ENCODE measurements around the gene CYB5R4. TPM values are rescaled to one million over a fixed set of nuclear protein-coding genes. Genes with fewer than 3 reads are reported as not detected.

The CYB5R4 gene
- total and polyA plus RNA-seq, 10 of the 15 experiments (the other 5 are each of a cell fraction or from before 2014, with no cell fraction given): 13.4 to 61.1 (median 27.5) TPM

- in situ Hi-C loops (cut with MboI): no loop called here
- CTCF ChIA-PET: interaction anchor here (0.8 to 1.0 kb wide), 2 partner anchors 9 to 11 kb away, joined by 3 read pairs; no protein-coding TSS in a partner anchor
- TF ChIP-seq SIN3A (IDR thresholded peaks at IDR 0.05; ENCODE audit: low read depth, low read length) (no peak), YY1 (IDR thresholded peaks at IDR 0.05; ENCODE audit: low read depth, low read length) (no peak), KDM1A (IDR thresholded peaks at IDR 0.05; ENCODE audit: borderline replicate concordance) (no peak), ZNF592 (IDR thresholded peaks at IDR 0.05) (no peak), KAT2A (conservative IDR thresholded peaks at IDR 0.05; ENCODE audit: control insufficient read depth, low read depth, low read length) (no peak), NRF1 (conservative IDR thresholded peaks at IDR 0.05; ENCODE audit: low read depth, low read length) (no peak), MEF2A (IDR thresholded peaks at IDR 0.05; ENCODE audit: insufficient read depth, low read depth, low read length) (no peak), STAT1 (conservative IDR thresholded peaks at IDR 0.05) (no peak), RBBP5 (conservative IDR thresholded peaks at IDR 0.05) (no peak), HDGF (IDR thresholded peaks at IDR 0.05) (no peak), ETV6 (conservative IDR thresholded peaks at IDR 0.05 in 1 of 2, IDR thresholded peaks at IDR 0.05 in 1 of 2; ENCODE audit: borderline replicate concordance in 1 of 2, low read depth in 1 of 2) (no peak), SP1 (IDR thresholded peaks at IDR 0.05; ENCODE audit: low read depth, low read length) (no peak), ZNF207 (IDR thresholded peaks at IDR 0.05; ENCODE audit: borderline replicate concordance) (no peak), IKZF1 (conservative IDR thresholded peaks at IDR 0.05) (no peak), ATF7 (IDR thresholded peaks at IDR 0.05; ENCODE audit: low read depth) (no peak), IRF5 (IDR thresholded peaks at IDR 0.05; ENCODE audit: borderline replicate concordance) (no peak), USF2 (IDR thresholded peaks at IDR 0.05; ENCODE audit: borderline replicate concordance, low read depth, low read length) (no peak)
These were observed 116.7 kb downstream of the CYB5R4 start for GRCh38 chr6:83976037-83976755.

More at GRCh38 chr6:83976037-83976755, 116.7 kb downstream of the CYB5R4 start:
- ChIA-PET RAD21 (ENCODE audit: unreplicated experiment) (no interaction called here), POLR2A (no interaction called here), SMC1A (ENCODE audit: uncharacterized antibody, unreplicated experiment) (interaction anchor here (2.0 to 2.3 kb wide), 2 partner anchors 13 to 16 kb away, joined by 6 to 7 read pairs; no protein-coding TSS in a partner anchor)
- no peaks in the 10 kb centered on the region for H3K9me3 ChIP-seq (replicated peaks; ENCODE audit: control insufficient read depth, insufficient read depth, low read length)
- FAIRE-seq (no peak), ATAC-seq (no peak), DNase-seq (ENCODE audit: low read depth, low spot score) (no peak)
- no peak overlapping the region for H3K4me3 ChIP-seq
- no peak overlapping the region for H2AFZ ChIP-seq (ENCODE audit: control insufficient read depth, low read depth, low read length)
- no peak overlapping the region for H3K4me2 ChIP-seq (ENCODE audit: control insufficient read depth, insufficient read depth)
- H3K27me3 ChIP-seq (replicated peaks in 1 of 2; ENCODE audit: control insufficient read depth in 2 of 2, insufficient read depth in 2 of 2, low read length in 1 of 2): no peaks in the 10 kb centered on the region
- H3K27ac ChIP-seq (ENCODE audit: control insufficient read depth, insufficient read depth): no peak overlapping the region
- WGBS (ENCODE audit: insufficient coverage, insufficient replicate concordance, low lambda C conversion rate, missing lambda C conversion rate): 76% methylated on average over 5 of the region's 5 CpGs
- no peaks in the 10 kb centered on the region for H4K20me1 ChIP-seq (ENCODE audit: control insufficient read depth, insufficient read depth)
- H3K9ac ChIP-seq (ENCODE audit: control insufficient read depth, insufficient read depth, low read length): no peak overlapping the region
- no peaks in the 10 kb centered on the region for H3K79me2 ChIP-seq (ENCODE audit: control insufficient read depth, insufficient read depth, low read length)
- intact Hi-C loops (cut with micrococcal nuclease; ENCODE audit: unreplicated experiment): no loop called here
- no peaks in the 10 kb centered on the region for H3K4me1 ChIP-seq (ENCODE audit: control insufficient read depth, insufficient read depth, low read length)
- BruUV-seq (replicated peaks): no TSS peak
- H3K36me3 ChIP-seq (ENCODE audit: control insufficient read depth in 2 of 2, insufficient read depth in 2 of 2, low read length in 1 of 2): no peaks in the 10 kb centered on the region

Measured in GM12878 (cell line).